Uterus (tissue), 2 donors: ENCODE data around the gene BRMS1.

ENCODE experiments used
- CTCF ChIP-seq, 4 experiments: fragments of 200-600 bp in 2 of 4; fragments of 450-650 bp in 2 of 4; sonication (generic) in 2 of 4; IDR thresholded peaks; one replicate each; pipeline ENCODE4 v1.5.1; 2016 to 2019; ENCODE audit warnings: antibody characterized with exemption in 4 of 4, mild to moderate bottlenecking in 2 of 4, moderate library complexity in 1 of 4
- POLR2A ChIP-seq, 2 donors: fragments of 450-650 bp; IDR thresholded peaks; one replicate each; pipeline ENCODE4 v1.6.1; 2016; ENCODE audit warnings: antibody characterized with exemption in 2 of 2, mild to moderate bottlenecking in 1 of 2, moderate library complexity in 1 of 2

GRCh38 chr11:66371627-66372415 is 26.9 kb upstream of the BRMS1 start, which contains the start of gene SLC29A2:
- no peak for TF ChIP-seq CTCF (IDR thresholded peaks at IDR 0.05)
- TF ChIP-seq POLR2A (IDR thresholded peaks at IDR 0.05) = no peak
